Pulmonary artery endothelial cell (primary cell): ENCODE results near the gene MYL6B. TPM values are rescaled to one million over a fixed set of nuclear protein-coding genes. Genes with fewer than 3 reads are reported as not detected.

Source experiments
- DNase-seq: peaks from one replicate; pipeline ENCODE4 v3.0.0-alpha.2; 2011; ENCODE audit warnings: low read depth, low spot score
- total RNA-seq: library from RNA; depleted of rRNA; stranded (reverse); fragments of >200 nt; gene quantifications from 2 replicates; pipeline ENCODE4 v1.2.3, GENCODE V29; 2014

MYL6B gene
- total RNA-seq, 1 donor from 2014 or later = 81.1 TPM

DNA sequence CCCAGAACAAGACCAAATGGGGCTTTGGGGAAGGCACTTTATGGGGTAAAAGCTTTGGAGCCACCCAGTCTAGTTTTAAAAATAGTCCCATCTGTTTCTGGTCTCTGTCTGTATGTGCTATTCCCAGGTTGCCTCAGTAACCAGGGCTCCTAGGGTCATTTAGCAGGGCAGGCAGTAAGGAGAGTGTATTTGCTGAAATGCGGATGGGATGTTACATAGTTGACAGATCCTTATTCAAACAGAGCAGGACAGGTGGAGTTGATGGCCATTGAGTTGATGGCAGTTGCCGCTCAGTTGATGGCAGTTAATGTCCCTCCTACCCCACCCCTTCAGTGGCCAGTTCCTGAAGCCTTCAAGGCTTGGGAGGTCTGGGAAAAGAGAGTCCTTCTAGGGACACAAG lies 29.8 kb upstream of the MYL6B start:
- no peak for DNase-seq

DNA sequence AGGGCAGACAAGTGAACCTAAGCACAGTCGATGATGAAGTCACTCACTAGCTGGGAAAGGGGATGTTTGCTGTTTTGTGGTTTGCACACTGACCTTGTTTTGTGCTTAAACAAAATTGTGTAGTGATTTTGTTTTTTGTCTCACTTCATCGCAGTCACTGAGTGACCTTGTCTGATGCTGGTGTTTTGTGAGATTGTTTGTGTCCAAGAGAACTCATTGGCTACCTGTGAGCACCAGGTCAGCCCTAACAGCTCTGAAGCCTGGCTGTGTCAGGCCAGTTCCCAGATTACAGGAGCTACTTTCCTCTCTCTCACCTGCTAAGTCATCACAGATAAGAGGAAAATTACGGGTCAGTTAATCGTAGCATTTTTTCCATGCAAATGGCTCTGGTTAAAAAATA lies 28.3 kb upstream of the MYL6B start:
- DNase-seq = no peak

DNA sequence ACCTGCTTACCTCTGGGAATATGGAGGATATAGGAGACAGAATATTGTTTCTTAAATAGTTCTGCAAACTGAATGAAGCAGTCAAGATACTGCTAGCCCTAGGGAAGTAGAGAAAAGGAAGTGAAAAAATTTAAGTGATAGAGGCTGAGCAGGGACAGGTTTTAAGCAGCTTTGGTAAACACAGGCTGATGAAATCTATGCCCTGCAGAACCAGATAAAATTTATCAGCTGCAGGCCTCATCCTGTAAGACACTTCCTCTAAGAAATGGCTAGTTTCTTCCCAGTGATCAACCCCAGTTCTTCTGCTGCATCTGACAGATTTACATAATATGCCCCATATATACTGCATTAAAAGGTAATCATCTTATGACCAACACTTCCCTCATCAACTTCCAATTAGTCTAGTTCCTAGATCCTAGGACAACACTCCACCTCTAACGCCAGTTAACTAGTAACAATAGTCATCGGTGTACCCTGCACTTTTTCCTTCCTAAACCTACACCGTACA lies 25.6 kb upstream of the MYL6B start:
- no peak for DNase-seq

DNA sequence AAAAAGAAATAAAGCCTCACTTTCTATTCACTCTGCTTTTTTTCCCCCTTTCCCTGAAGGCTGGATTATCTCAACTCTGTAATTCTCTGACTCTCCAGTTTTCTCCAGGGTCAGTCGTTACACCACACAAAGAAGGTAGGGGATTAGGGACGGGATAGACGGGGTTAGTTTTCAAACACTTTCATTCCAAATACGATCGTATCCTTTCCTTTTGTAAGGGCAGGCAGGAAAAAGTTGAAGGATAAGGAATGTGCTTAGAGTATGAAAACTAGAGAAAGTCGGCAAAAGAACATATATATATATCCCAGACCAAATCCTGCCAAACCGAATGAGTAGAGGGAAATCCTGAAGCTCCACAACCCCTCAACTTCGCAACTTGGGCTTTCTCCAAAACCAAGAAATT lies 24.9 kb upstream of the MYL6B start:
- DNase-seq = no peak

DNA sequence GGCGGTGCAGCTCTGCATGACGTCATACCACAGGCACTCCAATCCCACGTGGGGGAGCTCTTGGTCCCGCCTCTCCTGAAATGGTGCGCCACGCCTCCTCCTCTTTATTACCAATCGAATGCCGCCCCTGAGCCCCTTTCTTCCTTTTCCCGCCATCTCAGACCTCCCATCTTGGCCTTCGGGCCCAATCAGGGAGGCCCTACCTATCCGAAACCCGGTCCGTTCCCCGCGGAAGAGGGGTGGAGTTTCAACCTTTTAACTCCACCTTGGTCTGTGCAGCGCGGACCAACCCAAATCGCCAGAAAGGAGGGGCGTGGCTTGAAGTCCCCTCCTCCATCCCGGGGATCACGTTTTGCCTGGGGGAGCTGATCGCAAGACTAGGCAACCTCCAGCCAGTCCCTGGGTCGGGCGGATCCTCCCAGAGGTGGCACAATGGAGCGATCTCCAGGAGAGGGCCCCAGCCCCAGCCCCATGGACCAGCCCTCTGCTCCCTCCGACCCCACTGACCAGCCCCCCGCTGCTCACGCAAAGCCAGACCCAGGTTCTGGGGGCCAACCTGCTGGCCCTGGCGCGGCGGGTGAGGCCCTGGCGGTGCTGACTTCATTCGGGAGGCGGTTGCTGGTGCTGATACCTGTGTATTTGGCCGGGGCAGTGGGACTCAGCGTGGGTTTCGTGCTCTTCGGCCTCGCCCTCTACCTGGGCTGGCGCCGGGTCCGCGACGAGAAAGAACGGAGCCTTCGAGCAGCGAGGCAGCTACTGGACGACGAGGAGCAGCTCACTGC lies 24.3 kb upstream of the MYL6B start, which contains the start of gene ESYT1:
Gene ESYT1, plus strand, starts transcription at position 380 of the 782 bp plus-strand sequence. Its CDS starts 53 bp downstream, at position 433.
- DNase-seq = peak; percentile 99

DNA sequence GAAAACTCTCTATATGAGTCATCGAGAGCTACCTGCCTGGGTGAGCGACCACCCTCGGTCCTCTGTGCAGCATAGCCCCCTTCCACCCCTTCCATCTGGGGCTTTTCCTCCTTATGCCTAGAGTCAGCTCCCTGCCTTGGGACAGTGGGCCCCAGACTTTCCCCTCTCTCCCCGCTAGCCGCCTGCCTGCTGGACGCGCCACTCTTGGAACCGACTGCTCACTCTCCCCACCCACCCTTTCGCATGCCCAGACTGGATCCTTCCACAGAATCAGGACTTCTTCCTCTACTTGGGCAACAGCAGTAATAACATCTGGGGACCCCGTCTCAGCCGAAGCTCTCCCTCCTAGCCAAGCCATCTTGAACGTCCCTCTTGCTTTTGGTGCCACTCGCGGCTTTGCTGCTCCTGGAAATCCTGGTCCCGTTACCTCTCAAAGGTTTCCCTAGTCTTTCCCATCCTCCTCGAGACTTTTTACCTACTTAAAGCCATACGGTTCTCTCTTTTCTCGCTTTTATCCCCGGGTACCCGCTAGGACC lies 23.6 kb upstream of the MYL6B start:
- no peak for DNase-seq

DNA sequence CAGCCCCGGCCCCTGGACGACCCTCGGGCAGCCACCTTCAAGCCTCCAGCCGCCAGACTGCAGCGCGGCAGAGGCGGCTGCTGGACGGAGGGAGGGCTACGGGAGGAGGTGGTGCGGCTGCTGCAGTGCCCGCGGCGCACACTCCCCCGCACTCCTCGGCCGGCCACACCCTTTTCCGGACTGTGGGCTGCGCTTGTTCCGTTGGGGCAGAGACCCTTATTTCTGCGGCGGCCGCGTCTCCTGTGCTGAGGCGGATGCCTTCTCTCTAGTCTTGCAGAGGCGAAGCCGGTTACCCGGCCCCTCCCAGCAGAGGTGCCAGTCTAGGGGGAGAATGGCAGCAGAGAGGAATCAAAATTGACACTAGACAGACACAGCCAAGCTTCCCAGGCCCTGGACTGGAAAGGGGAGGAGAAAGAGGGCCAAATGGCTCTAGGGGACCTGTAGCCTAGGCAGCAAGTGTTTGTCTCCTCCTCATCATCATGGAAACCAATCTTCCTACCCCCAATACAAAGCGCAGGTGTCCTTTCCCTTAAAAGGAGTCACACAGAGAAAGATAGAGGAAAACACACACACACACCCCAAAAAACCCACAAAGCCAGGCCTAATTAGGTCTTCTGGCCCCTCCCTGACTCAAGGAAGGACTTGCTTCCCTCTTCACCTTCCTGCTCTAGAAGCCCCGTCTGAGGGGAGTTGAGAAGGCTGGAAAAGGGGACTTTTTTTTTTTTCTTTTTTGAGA lies 23.0 kb upstream of the MYL6B start:
- DNase-seq = no peak

DNA sequence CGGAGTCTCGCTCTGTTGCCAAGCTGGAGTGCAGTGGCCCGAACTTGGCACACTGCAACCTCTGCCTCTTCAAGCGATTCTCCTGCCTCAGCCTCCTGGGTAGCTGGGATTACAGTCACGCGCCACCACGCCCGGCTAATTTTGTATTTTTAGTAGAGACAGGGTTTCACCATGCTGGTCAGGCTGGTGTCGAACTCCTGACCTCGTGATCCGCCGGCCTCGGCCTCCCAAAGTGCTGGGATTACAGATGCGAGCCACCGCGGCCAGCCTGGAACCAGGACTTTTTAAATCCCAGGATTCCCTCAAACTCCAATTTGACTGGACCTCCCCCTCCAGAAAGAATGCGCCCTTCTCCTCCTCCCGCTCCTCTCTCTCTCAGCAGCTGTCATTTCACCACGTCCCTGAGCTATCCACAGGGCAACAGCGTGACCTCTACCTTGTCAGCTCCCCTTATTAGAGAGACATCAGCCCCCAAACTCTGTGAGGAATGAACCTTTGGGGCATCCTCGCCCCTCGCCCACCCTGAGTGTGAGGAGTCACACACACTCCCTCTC lies 22.4 kb upstream of the MYL6B start:
- no peak for DNase-seq

DNA sequence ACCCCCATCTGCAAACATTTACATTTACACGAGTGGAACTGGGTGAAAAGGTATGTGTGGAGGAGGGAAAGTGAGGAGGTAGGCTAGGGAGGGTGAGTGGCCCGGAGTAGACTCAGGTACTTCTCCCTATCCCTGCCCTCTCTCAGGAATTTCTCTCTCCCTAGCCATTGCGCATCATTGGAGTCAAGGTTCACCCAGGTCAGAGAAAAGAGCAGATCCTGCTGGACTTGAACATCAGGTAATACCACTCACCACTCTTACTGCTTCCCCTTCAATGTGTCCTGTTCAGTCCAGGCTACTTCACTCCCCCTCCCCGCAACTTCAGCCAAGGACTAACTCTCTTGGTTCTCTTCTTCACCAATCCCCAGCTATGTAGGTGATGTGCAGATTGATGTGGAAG lies 21.5 kb upstream of the MYL6B start:
- no peak for DNase-seq

DNA sequence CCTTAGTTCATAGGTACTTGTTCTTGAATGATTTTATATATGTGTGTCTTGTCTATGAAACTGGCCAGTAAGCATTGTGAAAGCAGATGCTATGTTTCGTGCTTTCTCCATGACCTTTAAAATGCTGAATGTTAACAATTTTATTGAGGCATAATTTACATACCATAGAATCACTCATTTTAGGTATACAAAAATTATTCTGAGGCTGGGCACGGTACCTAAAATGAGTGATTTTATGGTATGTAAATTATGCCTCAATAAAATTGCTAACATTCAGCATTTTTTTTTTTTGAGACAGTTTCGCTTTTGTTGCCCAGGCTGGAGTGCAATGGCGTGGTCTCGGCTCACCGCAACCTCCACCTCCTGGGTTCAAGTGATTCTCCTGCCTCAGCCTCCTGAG lies 17.5 kb upstream of the MYL6B start:
- no peak for DNase-seq

DNA sequence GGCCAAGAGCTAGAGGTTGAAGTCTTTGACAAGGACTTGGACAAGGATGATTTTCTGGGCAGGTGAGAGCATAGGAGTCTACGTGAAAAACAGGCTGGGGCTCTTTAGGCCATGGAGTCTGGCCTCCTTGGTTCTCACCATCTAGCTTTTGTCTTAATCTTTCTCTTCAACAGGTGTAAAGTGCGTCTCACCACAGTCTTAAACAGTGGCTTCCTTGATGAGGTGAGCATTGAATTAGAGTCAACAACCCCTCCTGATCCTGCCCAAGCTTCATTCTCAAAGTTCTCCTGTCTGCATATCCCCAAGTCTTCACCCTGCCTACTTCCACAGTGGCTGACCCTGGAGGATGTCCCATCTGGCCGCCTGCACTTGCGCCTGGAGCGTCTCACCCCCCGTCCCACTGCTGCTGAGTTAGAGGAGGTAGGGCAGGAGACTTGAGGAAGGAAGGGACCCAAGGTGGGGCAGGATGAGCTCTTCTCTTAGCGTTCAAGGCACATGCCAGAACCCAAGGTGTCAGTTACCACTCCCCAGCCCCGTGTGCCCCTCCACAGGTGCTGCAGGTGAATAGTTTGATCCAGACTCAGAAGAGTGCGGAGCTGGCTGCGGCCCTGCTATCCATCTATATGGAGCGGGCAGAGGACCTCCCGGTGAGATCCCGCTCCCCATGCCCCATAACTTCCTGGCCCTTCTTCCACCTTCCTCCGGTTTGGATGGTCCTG lies 14.4 kb upstream of the MYL6B start:
- DNase-seq = no peak

DNA sequence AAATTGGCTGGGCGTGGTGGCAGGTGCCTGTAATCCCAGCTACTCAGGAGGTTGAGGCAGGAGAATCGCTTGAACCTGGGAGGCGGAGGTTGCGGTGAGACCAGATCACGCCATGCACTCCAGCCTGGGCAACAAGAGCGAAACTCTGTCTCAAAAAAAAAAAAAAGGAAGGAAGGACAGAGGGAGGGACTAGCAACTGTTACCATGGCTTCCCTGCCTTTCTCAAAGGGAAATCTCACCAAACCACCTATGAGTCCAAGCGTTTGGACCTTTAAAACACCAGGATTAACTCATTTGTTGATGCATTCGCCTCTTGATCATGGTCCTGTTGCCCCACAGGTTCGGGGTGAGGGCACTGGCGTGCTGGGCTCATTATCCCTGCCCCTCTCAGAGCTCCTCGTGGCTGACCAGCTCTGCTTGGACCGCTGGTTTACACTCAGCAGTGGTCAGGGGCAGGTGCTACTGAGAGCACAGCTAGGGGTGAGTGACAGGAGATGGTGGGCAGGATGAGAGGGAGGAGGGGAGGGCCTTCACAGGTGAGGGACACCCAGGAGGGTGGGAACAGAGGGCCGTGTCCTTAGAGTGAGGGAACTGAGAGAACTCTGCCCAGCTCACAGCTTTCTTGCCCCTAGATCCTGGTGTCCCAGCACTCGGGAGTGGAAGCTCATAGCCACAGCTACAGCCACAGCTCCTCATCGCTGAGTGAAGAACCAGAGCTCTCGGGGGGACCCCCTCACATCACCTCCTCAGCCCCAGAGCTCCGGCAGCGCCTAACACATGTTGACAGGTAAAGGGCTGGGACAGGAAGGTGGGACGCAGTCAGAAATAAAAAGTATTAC lies 10.2 kb upstream of the MYL6B start:
- DNase-seq = no peak

DNA sequence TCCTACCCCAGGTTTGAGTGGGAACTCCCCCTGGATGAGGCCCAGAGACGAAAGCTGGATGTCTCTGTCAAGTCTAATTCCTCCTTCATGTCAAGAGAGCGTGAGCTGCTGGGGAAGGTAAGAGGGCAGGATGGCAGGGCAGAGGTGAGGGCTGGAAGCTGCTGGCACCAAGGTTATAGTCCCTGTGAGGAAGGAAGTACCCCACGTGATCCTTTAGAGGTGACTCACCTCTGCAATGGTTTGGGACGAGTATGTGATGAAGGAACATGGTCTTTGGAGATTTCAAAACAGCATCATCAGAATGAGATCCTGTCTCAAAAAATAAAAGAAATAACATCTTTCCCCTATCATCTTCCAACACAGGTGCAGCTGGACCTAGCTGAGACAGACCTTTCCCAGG lies 9.2 kb upstream of the MYL6B start:
- DNase-seq = no peak

DNA sequence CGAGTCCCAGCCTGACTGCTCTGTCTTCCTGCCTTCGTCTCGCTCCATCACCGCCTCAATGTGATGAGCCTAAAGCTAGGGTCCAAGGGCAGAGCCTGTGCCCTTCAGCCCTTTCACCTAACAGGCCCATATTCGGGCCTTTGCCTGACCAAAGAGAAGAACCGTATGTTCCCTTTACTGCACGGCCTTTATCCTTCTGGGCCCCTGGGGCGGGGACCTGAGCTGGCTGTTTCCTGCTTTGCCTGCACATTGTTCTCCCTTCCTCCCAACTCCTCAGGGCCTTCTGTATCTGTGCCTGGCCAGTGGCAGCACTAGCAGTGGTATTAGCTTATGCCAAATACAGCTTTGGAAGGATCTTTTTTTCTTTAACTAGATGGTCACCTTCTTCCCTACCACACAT lies 8.5 kb upstream of the MYL6B start:
- DNase-seq = peak; percentile 30

DNA sequence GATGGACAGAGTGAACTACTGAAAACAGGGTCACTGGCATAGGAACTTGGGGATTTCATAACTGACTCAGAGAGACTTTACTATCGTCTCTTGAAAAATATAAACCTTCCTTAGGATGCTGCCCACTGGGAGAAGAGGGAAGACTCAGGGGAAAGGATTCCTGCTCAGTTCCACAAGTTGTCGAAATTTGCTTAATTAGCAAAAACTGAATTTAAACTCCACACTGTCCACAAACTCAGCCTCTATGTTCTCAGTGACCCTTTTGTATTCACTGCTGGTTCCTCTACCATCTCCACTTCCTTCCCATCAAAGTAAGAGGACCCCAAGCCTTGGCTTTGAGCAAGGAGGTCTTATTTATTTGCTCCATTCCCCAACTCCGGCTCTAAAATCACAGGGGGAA lies 7.2 kb upstream of the MYL6B start:
- DNase-seq = no peak

DNA sequence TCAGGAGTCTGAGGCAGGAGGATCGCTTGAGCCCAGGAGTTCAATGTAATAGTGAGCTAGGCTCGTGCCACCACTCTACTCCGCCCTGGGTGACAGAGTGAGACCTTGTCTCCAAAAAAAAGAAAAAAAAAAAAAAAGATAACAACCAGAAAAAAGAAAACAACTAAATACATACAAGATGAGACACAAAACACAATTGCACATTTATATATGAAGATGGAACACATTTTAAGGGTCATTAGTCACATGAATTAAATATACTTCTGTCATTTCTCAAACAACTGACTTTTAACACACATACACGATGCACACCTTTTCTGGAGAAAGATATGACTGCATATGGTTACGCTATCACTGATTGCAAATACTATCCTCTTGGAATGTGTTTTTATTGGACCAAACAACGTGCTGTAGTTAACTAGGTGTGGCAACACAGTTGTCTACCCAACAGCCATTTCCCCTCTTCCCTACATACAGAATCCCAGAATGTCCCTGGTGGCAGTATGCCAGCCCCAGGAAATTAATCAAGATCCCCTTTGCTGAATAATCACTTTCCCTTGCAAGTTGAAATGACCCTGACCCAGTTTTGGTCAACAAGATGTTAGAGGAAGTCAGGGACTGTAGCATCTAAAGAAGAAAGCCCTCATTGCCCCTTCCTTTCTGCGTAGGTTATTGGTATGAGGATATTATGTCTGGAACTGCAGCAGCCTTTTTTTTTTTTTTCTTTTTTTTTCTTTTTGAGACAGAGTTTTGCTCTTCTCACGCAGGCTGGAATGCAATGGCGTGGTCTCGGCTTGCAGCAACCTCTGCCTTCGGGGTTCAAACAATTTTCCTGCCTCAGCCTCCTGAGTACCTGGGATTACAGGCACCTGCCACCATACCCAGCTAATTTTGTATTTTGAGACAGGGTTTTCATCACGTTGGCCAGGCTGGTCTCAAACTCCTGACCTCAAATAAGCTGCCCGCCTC lies 5.6 kb upstream of the MYL6B start:
- no peak for DNase-seq

DNA sequence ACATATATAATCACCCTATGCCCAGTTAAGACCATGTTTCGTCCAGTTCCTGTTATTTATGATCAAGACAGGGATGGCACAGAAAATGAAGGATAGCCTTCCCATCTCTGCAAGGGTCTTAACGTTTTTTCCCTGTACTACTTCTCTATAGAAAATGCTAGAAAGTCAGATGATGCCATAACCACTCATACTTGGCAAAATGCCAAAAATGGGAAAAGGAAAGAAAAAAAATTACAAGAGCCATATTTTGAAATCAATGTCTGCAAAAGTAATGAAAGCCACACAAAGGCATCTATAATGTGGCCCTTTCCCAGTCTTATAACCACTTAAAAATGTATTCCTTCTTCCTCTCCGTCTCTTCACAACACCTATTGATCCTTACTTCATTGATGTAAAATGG lies 1.8 kb upstream of the MYL6B start:
- no peak for DNase-seq

DNA sequence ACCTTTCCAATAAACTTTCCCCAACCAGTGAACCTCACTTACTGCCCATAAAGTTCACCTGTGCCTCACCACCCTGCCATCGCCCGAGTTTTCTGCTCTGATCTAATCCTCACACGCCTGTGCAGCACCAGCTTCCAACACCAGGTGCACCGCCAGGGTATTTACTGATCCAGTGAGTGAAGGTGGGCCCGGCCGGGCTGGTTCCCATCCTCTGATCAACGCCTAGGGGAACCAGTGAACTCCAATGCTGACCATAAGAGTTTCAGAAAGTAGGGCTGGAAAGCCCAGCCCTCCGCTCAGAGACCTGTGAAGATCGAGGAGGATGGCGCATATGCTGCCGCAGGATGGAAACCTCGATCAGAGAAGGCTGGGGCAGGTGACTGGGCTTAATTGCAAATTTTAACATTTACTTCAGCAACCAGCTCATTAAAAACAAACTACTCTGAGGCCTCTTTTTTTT lies 685 bp upstream of the MYL6B start:
- no peak for DNase-seq
